HUES64 (cell line): ENCODE results near the gene TRRAP.

ENCODE experiments used
- H3K27ac ChIP-seq: 2 replicates; pipeline ENCODE4 v1.7.0; 2013; ENCODE audit warnings: low read depth, low read length, inconsistent platforms
- H3K27me3 ChIP-seq: 2 replicates; pipeline ENCODE4 v1.6.1; 2013; ENCODE audit warnings: mild to moderate bottlenecking, low read length; ENCODE audit not compliant: insufficient read depth
- H3K36me3 ChIP-seq: 2 replicates; pipeline ENCODE4 v1.6.1; 2013; ENCODE audit warnings: mild to moderate bottlenecking, low read length; ENCODE audit not compliant: insufficient read depth
- H3K4me1 ChIP-seq: 2 replicates; pipeline ENCODE4 v1.6.1; 2013; ENCODE audit warnings: mild to moderate bottlenecking, low read length, moderate library complexity; ENCODE audit not compliant: insufficient read depth
- H3K4me3 ChIP-seq: 2 replicates; pipeline ENCODE4 v1.5.1; 2013; ENCODE audit warnings: mild to moderate bottlenecking, low read length, moderate library complexity
- H3K9ac ChIP-seq: 2 replicates; pipeline ENCODE4 v1.6.1; 2013; ENCODE audit warnings: mild to moderate bottlenecking, low read depth, low read length
- H3K9me3 ChIP-seq: 2 replicates; pipeline ENCODE4 v1.6.1; 2013; ENCODE audit warnings: low read depth, low read length; ENCODE audit not compliant: insufficient read depth
- WGBS: fragments of 150-250, 120-280 bp; methylation state at CpG from one replicate; pipeline ENCODE4 v1.1.7; 2013; ENCODE audit warnings: missing lambda C conversion rate; 5-methylcytosine and 5-hydroxymethylcytosine counted together

TRRAP gene

DNA sequence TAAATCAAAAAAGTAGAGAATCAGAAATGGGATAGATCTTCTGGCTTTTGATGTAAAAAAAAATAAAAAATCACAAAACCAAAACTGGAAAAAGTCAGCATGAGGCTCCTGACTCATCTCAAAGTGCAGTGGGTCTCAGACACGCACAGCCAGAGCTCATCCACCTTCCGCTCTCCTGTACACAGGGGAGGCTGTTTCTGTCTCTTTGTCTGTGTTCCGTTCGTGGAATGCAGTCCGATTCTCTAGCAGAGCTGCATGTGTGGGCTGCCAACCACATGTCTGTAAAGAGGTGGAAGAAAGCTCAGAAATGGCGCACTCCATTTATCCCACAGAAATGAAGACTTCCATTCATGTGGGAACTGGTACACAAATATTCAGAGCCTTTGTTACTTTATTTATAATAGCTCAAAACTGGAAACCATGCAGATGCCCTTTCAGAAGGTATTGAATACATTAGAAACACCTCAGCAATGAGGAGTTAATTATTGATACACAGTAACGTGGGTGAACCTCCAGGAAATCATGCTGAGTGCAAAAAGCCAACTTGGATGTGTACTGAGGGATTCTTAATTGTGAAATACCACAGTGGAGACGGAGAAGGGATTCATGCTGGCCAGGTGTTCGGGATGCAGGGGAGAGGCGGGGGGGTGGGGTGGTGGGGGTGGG is 123.3 kb downstream of the TRRAP start:
- Histone ChIP-seq H3K9me3 (no peaks in the 10 kb centered on the region), H3K27me3 (no peaks in the 10 kb centered on the region), H3K4me1 (no peaks in the 10 kb centered on the region), H3K36me3 (peaks cover 95% of the 10 kb centered on the region), H3K27ac (no peak overlapping the region), H3K9ac (no peak overlapping the region), H3K4me3 (no peak overlapping the region)
- 94% methylated on average over 10 of the region's 10 CpGs for WGBS

- Histone ChIP-seq H3K36me3 (peaks cover 95% of the 10 kb centered on the region), H3K4me1 (no peaks in the 10 kb centered on the region), H3K27ac (no peak overlapping the region), H3K27me3 (no peaks in the 10 kb centered on the region), H3K9ac (no peak overlapping the region), H3K4me3 (no peak overlapping the region), H3K9me3 (no peaks in the 10 kb centered on the region)
- 90% methylated on average over 12 of the region's 12 CpGs for WGBS
These were observed 124.0 kb downstream of the TRRAP start for GRCh38 chr7:99002148-99002826.

GRCh38 chr7:99002827-99003212 is 124.5 kb downstream of the TRRAP start:
- Histone ChIP-seq H3K9ac (no peak overlapping the region), H3K4me1 (no peaks in the 10 kb centered on the region), H3K27me3 (no peaks in the 10 kb centered on the region), H3K4me3 (no peak overlapping the region), H3K9me3 (no peaks in the 10 kb centered on the region), H3K27ac (no peak overlapping the region), H3K36me3 (peaks cover 89% of the 10 kb centered on the region)
- 95% methylated on average over 20 of the region's 20 CpGs for WGBS

GRCh38 chr7:99003419-99003818 is 125.1 kb downstream of the TRRAP start:
- H3K4me1 ChIP-seq, result no peaks in the 10 kb centered on the region
- H3K9ac ChIP-seq, result no peak overlapping the region
- H3K27me3 ChIP-seq, result no peaks in the 10 kb centered on the region
- H3K4me3 ChIP-seq, result no peak overlapping the region
- H3K36me3 ChIP-seq, result peaks cover 88% of the 10 kb centered on the region
- no peaks in the 10 kb centered on the region for H3K9me3 ChIP-seq
- H3K27ac ChIP-seq, result no peak overlapping the region
- WGBS, result 94% methylated on average over 15 of the region's 15 CpGs

DNA sequence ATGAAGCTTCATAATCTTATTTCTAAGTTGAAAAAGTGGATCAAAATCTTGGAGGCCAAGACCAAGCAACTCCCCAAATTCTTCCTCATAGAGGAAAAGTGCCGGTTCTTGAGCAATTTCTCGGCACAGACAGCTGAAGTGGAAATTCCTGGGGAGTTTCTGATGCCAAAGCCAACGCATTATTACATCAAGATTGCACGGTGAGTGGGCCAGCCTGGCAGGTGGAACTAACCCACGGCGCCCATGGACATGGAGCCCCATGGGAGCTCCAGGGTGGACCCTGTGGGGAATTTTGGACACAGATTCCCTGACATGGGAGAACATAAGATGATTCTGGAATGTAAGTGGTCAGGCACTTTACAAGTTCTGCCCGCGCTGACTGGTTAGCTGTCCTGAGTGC is 125.9 kb downstream of the TRRAP start:
- H3K36me3 ChIP-seq, result peaks cover 88% of the 10 kb centered on the region
- no peaks in the 10 kb centered on the region for H3K27me3 ChIP-seq
- no peaks in the 10 kb centered on the region for H3K4me1 ChIP-seq
- no peaks in the 10 kb centered on the region for H3K9me3 ChIP-seq
- H3K27ac ChIP-seq, result no peak overlapping the region
- no peak overlapping the region for H3K4me3 ChIP-seq
- 97% methylated on average over 8 of the region's 8 CpGs for WGBS
- H3K9ac ChIP-seq, result no peak overlapping the region

DNA sequence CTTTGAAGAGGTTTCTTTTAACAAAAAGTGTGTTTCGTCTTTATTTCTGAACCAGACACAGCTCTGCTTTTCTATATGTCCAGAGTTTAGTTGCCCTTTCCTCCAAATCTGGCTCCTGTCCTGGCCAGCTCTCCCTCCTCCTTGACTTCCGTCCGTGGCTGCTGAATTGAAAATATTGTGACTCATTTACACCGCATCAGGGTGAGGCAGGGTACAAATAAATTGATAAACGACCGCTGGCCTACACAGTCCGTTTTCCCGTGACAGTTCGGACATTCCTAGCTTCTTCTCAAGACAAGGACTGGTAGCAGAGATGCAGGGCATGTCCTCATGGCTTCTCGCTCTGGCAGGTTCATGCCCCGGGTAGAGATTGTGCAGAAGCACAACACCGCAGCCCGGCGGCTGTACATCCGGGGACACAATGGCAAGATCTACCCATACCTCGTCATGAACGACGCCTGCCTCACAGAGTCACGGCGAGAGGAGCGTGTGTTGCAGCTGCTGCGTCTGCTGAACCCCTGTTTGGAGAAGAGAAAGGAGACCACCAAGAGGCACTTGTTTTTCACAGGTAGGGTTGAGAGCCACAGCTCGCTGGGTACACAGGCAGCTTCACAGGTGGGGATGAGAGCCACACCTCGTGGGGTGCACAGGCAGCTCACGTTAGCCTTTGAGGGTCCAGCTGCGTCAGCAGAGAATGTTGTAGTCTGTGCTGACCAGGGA is 126.6 kb downstream of the TRRAP start:
- peaks cover 87% of the 10 kb centered on the region for H3K36me3 ChIP-seq
- H3K9me3 ChIP-seq, result no peaks in the 10 kb centered on the region
- no peaks in the 10 kb centered on the region for H3K4me1 ChIP-seq
- H3K4me3 ChIP-seq, result no peak overlapping the region
- no peak overlapping the region for H3K27ac ChIP-seq
- H3K9ac ChIP-seq, result no peak overlapping the region
- H3K27me3 ChIP-seq, result no peaks in the 10 kb centered on the region
- WGBS, result 95% methylated on average over 26 of the region's 26 CpGs

- Histone ChIP-seq H3K4me3 (no peak overlapping the region), H3K36me3 (peaks cover 87% of the 10 kb centered on the region), H3K4me1 (no peaks in the 10 kb centered on the region), H3K9me3 (no peaks in the 10 kb centered on the region), H3K27me3 (no peaks in the 10 kb centered on the region), H3K9ac (no peak overlapping the region), H3K27ac (no peak overlapping the region)
- 96% methylated on average over 15 of the region's 15 CpGs for WGBS
These were observed 127.4 kb downstream of the TRRAP start for GRCh38 chr7:99005776-99006175.

DNA sequence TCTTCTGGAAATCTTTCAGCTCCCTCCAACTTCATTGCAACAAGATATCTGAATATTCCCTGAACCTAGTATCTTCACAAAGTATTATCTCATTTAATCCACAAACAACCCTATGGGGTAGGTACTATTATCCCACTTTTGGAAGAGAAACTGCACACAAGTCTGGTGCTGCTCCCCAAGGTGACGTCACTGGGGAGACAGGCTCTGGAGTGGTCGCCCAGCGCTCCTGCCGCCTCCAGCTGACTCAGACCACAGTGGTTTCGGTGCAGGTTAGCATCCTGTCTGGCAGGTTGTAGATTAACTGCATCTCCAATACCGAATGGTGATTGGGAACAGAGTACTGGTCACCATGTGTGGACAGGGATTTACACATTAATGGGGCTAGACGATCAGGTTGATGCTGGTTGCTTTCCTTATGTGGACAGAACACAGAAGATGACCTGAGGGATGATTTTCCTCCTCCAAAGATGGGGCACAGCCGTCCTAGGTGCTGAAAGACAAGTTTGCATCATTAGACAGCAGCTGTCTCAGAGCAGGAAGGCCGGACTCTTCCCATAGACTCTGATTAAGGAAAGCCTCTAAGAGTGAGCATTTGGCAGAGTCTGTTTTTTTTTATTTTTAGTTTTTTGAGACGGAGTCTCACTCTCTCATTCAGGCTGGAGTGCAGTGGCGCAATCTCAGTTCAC is 128.6 kb downstream of the TRRAP start:
- no peaks in the 10 kb centered on the region for H3K4me1 ChIP-seq
- peaks cover 87% of the 10 kb centered on the region for H3K36me3 ChIP-seq
- no peak overlapping the region for H3K4me3 ChIP-seq
- 97% methylated on average over 11 of the region's 11 CpGs for WGBS
- no peak overlapping the region for H3K9ac ChIP-seq
- H3K27ac ChIP-seq, result no peak overlapping the region
- H3K27me3 ChIP-seq, result no peaks in the 10 kb centered on the region
- no peaks in the 10 kb centered on the region for H3K9me3 ChIP-seq

GRCh38 chr7:99008181-99008631 is 129.9 kb downstream of the TRRAP start:
- H3K27ac ChIP-seq, result no peak overlapping the region
- no peaks in the 10 kb centered on the region for H3K27me3 ChIP-seq
- peaks cover 88% of the 10 kb centered on the region for H3K36me3 ChIP-seq
- H3K9ac ChIP-seq, result no peak overlapping the region
- 96% methylated on average over 23 of the region's 23 CpGs for WGBS
- H3K4me1 ChIP-seq, result no peaks in the 10 kb centered on the region
- H3K9me3 ChIP-seq, result no peaks in the 10 kb centered on the region
- no peak overlapping the region for H3K4me3 ChIP-seq

GRCh38 chr7:99008921-99009530 is 130.7 kb downstream of the TRRAP start:
- Histone ChIP-seq H3K9me3 (no peaks in the 10 kb centered on the region), H3K36me3 (peaks cover 90% of the 10 kb centered on the region), H3K27ac (no peak overlapping the region), H3K4me3 (no peak overlapping the region), H3K4me1 (no peaks in the 10 kb centered on the region), H3K27me3 (no peaks in the 10 kb centered on the region), H3K9ac (no peak overlapping the region)
- WGBS, result 93% methylated on average over 11 of the region's 11 CpGs
